Peyer's patch (tissue), 4 donors: Measurements from ENCODE around the gene NPTXR.

Source experiments
- POLR2A ChIP-seq, 2 donors: fragments of 450-650 bp; IDR thresholded peaks; one replicate each; pipeline ENCODE4 v1.5.1; 2017; ENCODE audit warnings: antibody characterized with exemption in 2 of 2, mild to moderate bottlenecking in 2 of 2, moderate library complexity in 2 of 2
- TF ChIP-seq, protein P1 (sequence below), 6 experiments: fragments of 450-650 bp in 4 of 6; fragments of 200-600 bp in 2 of 6; sonication (generic) in 1 of 6; IDR thresholded peaks; one replicate each; pipeline ENCODE4 v1.5.1; 2017 to 2019; ENCODE audit warnings: antibody characterized with exemption in 6 of 6, mild to moderate bottlenecking in 3 of 6, moderate library complexity in 1 of 6

DNA sequence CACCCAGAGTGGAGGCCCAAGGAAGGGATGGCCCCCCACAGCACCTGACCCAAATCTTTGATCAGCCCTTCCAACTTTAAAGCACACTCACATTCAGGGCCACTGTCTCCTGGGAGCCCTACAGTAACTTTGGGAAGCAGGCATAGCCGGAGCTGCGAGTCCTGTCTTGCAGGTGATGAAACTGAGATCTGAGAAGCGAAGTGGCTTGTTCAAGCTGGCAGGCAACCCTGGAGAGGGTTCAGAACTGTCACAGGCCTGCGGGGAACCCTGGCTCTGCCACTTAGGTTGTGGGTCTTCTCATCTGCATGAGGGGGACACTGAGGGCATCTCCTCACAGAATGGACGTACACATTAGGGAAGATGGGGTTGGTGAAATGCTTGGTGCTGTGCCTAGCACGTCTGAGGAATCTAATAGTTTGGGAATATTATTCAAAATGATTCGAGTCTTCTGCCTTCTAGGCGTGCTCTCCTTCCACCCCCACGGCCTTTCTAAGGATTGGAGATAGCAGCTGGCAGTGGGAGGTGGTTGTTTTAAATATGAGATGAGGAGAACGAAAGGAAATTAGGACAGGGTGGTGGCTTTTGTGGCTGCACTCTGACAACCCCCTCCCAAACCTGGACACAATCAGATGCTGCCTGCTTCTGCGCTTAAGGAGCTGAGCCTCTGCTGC lies 69.2 kb downstream of the NPTXR start:
- TF ChIP-seq, protein P1, sequence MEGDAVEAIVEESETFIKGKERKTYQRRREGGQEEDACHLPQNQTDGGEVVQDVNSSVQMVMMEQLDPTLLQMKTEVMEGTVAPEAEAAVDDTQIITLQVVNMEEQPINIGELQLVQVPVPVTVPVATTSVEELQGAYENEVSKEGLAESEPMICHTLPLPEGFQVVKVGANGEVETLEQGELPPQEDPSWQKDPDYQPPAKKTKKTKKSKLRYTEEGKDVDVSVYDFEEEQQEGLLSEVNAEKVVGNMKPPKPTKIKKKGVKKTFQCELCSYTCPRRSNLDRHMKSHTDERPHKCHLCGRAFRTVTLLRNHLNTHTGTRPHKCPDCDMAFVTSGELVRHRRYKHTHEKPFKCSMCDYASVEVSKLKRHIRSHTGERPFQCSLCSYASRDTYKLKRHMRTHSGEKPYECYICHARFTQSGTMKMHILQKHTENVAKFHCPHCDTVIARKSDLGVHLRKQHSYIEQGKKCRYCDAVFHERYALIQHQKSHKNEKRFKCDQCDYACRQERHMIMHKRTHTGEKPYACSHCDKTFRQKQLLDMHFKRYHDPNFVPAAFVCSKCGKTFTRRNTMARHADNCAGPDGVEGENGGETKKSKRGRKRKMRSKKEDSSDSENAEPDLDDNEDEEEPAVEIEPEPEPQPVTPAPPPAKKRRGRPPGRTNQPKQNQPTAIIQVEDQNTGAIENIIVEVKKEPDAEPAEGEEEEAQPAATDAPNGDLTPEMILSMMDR (IDR thresholded peaks at IDR 0.05) = no peak
- TF ChIP-seq POLR2A (IDR thresholded peaks at IDR 0.05) = no peak
